Dermis microvascular lymphatic vessel endothelial cell (primary cell): ENCODE data around the gene VILL. TPM values are rescaled to one million over a fixed set of nuclear protein-coding genes. Genes with fewer than 3 reads are reported as not detected.

Experiments
- DNase-seq, 2 donors: peaks; one replicate each; pipeline versions ENCODE4 v3.0.0 to v3.0.0-alpha.2; 2010; ENCODE audit warnings: low read depth in 2 of 2
- total RNA-seq: library from RNA; depleted of rRNA; stranded (reverse); fragments of >200 nt; gene quantifications from 2 replicates; pipeline ENCODE4 v1.2.1, GENCODE V29; 2014

The VILL gene
- total RNA-seq: 2.2 and 4.0 TPM in 2 replicates

DNA sequence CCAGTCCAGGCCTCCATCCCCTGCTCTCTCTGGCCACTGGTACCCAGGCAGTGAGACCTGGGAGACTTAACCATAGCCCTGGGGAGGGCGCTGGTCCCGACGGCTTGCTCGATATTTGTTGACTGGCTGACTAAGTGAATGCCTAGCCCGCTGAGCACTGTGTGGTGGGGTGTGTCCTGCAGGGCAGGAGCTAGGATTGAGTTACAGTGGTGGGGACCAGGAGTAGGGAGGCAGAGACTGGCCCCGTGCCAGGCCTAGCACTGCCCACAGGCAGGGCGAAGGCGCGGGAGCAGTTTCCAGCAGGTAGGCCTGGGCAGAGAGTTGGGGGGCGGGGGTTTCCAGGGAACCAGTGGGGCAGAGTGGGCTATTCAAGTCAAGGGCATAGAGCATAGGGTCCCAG, at the start of gene VILL:
Gene VILL, plus strand, starts transcription at position 260 of the 400 bp plus-strand sequence. CDS start 2,887 bp downstream, outside the sequence.
- DNase-seq: no peak

DNA sequence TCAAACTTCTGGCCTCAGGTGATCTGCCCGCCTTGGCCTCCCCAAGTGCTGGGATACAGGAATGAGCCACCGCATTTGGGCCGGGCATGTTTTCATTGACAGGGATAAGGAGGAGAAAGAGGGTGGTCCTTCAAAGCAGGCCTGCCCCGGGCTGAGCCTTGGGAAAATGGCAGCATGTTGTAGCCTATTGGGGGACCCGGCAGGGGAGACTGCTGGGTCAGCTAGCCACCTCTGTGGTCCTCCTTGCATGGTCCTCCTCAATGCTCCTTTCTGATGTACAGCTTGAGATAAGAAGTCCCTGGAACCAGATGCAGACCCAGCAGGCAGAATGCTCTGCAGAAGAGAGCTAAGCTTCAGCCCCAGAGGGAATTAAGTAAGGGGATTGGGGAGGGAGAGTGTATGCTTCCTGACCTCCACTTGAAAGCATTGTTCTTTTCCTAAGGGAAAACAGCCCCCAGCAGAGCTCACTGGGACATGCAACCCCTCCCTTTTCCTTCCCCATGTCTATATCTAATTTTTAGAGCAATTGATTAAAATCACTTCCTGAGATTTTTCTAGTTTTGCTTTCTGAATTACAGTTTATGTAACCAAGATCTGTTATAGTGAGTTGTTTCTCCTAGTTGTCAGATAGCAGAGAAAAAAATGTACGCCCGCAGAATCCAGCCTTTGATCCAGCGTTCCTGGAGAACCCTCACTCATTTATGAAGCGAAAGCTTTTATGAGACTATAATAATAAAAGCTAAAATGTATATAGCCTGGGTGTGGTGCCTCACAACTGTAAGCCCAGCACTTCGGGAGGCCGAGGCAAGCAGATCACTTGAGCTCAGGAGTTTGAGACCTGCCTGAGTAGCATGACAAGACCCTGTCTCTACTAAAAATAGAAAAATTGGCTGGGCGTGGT, 48.7 kb upstream of the VILL start:
- peak in 1 of 2 donors; percentile 53 for DNase-seq

DNA sequence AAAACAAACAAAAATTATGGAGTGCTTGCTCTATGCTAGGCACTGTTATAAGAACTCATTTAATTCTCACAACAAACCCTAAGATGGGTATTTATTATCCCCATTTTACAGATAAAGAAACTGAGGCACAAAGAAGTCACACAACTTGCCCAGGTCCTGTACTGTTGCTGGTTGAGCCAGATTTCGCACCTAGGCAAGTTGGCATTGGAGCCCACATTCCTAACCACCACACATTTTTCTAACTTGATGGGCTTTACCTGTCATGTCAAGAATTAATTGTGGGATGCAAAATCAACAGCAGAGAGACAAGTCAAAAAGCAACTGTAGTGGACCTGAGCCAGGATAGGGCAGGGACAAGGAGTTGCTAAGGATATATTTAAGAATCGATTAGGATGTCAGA, 47.9 kb upstream of the VILL start:
- no peak for DNase-seq

DNA sequence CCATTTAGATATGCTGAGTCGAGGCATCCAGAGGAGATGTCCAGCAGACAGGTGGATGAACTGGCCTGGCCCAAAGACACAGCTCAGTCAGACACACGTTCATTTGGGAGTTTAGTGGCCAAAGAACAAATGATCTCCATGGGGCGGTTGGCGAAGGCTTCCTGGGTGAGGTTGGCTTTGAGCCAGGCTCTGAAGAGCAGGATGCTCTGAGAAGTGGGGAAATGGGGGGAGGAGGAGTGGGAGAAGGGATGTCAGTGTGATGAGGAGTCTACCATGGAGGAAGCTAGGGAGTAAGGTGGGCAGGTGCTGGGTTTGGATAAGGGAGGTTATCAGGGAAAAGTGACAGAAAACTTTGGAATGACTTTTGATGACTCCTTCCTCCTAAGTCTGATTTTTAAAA, 47.5 kb upstream of the VILL start:
- no peak for DNase-seq

DNA sequence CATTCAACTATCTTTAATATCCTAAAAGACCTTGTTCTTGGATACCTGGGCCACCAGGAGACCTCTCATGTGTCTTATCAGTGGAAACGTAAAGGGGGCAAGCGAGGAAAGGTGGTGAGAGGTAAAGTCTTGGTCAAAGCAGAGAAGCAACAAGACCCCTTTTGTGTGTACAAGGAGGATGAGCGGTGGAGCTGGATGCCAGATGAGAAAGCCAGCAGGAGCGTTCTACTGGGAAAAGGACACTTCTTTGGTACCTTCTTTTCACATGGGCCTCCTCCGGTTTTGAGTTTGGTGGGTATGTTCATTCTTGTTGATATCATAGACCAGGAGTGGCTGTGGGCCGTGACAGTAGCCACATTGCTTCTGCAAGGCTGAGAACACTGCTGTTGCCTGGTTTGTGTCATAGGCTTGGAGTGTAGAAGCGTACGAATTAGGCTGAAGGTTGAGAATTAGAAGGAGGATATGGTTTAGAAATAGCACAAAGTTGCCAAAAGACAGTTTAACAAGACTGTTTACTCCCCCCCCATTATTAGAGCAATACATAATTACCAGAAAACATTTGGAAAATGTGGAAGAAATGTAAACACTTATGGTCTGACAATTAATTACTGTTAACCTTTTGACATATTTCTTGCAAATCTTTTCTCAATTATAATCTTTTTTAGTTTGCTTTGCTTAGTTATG, 46.8 kb upstream of the VILL start:
- no peak for DNase-seq

DNA sequence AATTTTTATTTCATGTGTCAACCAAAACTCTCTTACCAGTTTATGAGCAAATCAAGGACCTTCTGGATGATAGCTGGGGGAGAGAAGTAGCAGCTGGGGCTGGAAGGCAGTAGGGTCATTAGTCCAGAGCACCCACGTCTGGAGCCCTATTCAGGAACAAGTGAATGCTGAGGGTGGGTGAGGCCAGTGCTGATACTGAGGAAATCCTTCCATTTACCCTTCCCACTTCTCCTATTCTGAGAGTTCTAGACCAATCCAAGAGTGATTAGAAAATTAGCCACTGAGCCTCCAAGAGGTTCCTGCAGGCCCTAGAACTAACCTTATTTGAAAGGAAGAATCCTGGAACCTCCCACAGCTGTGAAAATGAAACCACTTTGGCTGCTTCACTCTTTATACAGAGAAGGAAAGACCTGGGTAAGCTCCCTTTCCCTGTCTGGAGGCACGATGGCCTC, 46.2 kb upstream of the VILL start:
- peak in 1 of 2 donors; percentile 26 for DNase-seq

DNA sequence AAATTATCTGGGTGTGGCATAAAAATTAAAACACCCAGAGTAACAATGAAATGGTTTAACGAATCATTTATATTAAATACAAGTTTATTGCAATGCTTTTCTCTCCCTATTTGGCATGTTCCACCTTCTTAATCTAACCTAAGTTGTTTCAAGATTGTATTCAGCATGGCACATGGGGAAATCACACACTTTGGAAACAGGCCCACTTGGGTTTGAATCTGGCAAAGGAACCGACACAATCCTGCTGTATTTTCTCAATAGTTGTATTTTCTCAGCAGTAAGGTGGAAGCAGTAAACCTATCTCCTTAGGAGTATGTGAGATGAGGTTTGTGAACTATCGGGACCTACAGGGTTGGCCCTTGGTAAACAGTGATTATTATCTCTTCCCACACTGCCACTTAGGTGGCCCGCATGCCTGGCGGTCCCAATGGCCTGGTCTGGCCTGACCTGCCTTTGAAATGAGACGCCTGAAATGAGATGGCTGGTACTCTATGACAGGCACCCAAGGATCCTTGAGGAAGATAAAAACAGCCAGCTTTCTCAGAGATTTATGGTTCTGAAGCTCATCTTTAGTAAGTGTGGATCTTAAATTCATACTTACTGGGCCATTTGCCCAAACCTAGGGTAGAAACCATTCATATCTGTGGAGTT, 45.3 kb upstream of the VILL start:
- no peak for DNase-seq

DNA sequence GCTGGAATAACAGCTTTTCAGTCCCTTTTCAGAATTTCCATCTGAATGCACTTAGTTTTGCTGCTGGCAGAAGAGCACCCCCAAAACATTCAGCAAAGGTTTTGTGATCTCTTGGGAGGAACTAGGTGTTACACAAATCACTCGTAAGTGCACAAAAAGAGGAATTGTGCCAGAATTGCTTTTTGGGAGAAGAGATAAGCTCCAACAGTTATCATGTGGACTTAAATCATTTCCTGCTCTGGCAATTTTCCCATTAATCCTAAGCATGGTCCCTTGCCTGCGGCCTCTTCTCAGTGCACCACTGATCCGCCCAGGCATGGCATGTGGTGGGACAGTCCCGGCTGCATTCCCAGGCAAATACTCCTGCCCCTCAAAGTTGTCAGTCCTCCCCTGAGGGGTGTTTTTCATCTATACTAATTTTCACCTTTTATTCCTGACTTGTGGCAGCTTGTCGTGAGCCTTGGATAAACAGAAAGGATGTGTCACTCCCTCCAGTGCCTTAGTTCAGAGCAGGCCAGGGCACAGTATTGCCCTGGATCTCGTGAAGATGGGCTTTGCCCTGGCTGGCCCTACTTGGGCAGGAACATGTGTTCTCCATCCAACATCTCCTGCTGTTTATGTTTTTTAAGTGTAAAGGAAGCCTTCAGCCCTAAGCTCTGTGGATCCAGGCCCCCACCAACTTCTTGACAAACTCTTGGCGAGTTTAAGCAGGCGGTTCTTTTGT, 44.6 kb upstream of the VILL start:
- DNase-seq: peak; percentile 86 to 96

DNA sequence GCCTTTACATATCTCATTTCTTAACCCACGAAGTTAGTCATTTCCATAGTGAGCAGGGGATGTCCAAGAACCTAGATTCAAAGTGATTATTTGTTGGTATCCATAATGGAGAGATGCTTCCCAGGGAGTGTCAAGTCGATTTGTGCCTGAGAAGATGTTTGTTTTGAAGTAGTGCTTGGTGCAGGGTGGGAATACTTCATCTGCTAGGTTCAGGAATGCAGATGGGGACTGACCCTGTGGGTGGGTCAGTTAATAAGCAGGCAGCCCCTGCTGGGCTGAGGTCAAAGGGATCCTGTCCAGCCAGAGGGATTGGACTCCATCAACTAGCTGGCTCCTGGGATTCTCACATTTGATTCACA, 44.1 kb upstream of the VILL start:
- peak in 1 of 2 donors; percentile 45 for DNase-seq

DNA sequence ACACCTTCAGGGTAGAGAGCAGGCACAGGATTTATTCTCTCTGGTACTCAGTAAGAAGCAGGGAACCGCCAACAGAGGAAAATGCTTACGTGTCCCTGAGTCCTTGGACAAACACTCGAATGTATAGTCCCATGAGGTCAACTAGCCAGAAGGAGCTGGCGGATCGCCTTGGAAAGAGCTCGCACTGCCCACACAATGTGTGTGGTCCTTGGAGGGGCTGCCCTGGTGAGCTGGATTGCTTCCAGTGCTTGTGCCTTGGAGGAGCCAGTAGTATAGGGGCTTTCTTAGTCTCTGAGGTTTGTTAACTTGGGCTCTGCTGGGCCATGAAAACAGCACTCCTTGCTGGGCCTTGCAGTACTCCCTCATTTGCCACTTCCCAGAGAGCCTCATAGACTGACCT, 40.7 kb upstream of the VILL start:
- no peak for DNase-seq

DNA sequence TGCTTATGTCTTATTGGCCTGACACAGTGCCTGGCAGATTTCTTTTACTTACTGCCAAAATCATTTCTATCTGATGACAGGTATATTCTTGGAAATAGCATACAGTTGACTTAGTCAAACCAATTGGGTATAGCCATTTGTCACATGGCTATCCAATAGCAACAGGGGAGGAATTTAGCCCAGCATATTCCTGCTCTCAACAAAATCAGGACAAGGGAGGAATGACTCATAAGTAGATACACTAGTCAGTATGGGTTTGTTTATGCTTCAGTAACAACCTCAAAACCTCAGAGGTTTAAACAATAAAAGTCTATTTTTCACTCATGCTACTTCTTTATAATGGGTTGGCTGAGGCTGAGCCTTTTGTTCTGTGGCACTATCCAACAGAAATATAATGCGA, 38.0 kb upstream of the VILL start:
- DNase-seq: no peak

DNA sequence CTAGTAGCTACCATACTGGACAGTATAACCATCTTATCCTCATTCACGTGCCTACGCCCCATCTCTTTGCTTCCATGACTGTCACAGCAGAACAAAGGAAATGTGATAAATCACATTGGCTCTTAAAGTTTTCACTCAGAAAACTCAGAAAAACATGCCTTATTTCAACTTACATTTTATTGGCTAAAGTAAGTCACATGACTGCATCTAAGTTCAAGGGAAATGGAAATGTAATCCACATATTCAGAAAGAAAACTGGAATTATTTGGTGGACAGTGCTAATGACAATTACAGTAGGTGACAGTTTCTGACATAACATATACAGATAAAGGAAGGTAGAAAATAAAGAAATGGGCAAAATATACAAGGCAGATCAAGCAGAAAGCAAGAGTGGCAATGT, 37.4 kb upstream of the VILL start:
- DNase-seq: no peak

DNA sequence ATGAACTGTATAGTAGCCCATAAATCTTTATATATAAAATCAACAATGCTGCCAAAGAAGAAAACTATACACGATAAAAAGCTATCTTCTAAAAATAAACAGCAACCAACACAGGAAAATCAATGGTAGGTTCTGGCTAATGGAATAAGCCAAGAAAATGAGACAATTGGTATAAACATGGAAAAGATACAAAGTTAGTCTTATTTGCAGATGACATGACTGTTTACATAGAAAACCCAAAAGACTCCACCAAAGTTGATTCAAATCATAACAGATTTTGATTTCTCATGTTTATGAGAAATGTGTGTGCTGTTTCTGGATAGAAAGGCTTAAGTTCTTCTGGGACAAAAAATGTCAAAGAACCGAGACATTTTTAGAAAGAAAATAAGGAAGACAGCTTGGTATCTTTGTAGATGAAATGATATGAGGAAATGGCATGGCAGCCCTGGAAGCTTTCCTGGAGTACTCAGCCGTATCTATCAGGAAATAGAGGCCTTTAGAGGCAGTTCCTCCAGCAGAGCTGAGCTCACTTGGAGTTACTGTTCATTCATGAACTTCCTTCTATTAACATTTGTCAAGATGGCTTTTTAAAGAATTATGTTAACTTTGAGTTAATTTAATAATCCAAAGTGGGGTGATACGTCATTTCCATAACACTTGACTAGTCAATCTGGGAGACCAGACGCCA, 36.7 kb upstream of the VILL start:
- DNase-seq: no peak

DNA sequence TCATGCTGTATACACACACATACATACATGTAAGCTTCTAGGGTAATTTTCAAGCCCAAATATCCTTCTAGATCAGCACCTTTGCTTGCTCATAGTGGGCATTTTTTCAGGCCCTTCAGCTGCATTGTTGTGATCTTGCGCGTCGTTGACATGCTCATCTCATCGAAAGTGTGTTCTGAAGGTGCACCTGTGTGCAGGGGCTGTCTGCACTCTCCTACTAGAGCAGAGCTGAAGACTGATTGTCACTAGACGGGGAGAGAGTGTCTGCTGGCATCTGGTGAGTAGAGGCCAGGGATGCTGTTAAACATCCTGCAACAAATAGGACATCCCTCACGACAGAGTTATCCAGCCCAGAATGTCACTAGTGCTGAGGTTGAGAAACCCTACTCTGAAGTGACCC, 35.7 kb upstream of the VILL start:
- DNase-seq: no peak

DNA sequence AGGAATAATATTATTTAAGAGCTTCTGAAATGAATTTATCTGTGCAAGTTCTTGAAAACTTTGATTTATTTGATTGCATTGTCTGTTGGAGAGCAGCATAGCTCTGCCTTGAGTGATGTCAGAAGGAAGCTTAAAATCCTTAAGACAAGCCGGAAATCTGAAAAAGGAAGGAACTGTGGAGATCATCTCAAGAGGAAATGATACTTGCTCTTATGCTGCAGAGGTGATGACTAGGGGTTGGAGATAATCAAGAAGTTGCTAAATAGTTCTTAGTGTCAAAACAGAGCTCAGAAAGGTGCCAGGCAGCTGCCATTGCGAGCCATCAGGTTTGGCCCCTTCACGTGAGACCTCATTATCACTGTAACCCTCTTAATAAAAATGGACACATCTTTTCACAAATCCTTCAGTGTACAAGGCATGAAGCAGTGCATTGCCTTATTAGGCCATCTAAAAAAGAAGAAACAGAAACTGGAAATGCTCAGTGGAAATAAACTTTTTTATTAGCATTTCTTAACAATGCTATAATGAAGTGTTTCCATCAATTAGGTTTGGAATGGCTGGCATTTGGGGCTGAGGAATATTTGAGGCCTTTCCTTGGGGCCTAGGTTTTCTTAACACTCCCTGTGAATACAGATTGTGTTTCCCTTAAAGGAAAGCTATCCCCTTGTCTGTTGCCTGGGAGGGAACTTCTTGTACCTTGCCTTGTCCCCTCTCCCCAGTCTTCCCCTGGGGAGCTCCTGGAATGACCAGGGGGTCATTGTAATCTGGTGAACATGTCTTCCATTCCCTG, 34.5 kb upstream of the VILL start:
- DNase-seq: no peak

DNA sequence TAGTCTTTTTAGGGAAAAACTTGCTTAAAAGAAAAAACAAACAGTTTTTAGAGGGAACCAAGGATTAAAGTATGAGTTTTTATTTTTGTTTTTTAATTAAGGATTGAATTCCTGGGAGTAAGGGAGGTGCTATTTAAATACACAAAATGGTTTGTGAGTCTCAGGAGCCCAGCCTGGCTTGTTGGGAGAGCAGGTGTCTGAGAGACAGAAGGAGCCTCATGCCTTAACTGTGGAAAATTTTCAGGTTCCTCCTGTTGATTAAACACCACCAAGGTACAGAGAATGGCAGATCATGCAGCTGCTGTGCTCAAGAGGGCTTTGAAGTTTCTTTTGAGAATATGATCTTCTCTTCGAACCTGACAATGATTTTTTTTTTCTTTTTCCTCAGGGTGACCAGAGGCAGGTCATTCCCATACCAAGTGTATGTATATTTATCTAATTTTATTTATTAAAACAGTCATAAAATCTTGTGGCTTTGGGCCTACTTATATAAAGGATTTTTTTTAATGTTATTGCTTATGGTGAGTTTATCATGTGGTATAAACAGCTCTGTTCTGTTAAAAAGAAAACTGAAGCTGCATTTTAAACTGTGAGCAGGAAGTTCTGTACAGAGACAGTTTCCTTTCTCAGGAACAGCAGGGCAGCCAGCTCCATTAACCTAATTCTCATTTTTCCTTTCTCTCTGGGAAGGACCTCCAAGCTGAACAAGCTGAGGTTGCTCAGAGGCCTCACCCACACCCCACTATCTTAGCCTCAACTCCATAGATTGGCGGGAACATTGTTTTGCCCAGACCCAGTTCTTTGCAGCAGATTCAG, 33.7 kb upstream of the VILL start:
- peak; percentile 34 to 80 for DNase-seq

DNA sequence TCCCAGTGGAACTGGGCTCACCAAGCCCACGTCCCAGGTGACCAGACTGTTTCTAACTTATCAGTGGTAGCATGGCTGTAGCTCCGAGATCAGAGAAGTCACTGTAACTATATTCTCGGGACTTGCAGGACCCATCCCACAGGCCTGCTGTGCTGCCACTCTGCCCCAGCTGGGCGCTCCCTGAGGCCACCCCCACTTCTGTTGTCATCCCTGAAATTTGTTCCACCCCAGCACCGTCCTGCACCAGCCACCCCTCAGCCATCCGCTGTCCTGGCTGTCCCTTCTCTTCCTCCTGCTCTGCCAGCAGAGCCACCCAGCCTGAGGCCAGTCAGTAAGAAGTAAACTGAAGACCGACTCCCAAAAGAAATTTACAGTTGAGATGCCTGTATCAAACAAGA, 33.0 kb upstream of the VILL start:
- DNase-seq: no peak

DNA sequence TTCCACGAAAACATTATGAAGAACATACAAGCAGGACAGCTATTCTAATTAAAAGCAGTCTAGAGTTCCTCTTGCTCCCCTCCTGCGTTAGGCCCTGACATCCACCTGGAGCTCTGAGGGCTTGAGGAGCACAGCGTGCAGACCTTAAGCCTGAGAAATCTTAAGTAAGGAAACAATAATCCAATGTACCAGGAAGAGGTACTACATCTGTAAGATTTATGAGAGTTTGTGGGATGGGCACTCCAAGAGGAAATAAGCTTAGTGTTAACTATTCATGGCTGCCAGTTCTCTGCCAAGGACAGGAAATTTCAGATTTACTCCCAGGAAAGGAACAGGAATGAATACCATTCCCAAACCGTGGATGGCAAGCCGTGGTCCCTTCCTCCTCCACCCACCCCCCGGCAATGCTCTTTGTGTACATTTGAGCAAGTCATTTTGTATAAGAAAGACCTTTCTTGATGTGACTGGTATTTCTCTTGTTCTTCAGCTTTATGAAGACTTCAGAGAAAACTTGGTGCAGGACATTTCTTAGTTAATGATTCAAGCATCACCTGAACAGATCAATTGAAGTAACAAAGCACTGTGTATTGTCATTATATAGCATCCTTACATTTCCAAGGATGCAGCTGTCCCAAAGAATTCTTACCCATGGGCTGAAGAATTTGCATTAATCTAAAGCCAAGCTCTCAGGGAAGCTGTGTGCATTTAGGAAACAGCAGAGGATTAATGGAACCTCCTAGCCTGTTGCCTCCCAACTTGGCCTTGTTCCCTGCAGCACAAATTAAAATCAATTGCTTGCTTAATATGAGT, 28.8 kb upstream of the VILL start:
- DNase-seq: peak in 1 of 2 donors; percentile 49

DNA sequence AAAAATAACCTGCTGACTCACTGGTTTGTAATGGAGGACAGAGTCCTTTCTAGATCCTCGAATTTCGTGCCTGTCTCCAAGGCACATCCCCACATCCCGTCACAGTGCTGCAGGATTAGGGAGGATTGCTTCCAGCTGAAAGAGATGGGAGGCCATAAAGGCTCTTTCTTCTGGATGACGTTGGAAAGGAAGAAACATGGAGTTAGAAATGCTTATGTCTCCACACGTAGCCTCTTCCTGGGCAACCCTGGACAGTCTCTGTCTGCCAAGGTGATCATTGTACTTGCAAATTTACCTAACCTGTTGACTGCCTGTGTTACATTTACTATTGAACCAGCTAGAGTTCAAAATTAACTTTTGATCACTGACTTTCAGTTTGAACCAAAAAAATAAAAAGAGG, 27.6 kb upstream of the VILL start:
- DNase-seq: no peak
